Gastroesophageal sphincter (tissue), 3 donors: ENCODE measurements around the gene TENM3.

ENCODE experiments used
- EP300 ChIP-seq: sonication (generic); formaldehyde crosslinking; IDR thresholded peaks from one replicate; pipeline ENCODE4 v1.6.1; 2017; ENCODE audit warnings: antibody characterized with exemption, mild to moderate bottlenecking
- POLR2A ChIP-seq, 2 donors: fragments of 450-650 bp; IDR thresholded peaks; one replicate each; pipeline ENCODE4 v1.6.1; 2017; ENCODE audit warnings: antibody characterized with exemption in 2 of 2, mild to moderate bottlenecking in 2 of 2, moderate library complexity in 1 of 2
- TF ChIP-seq, protein P1 (sequence below), 4 experiments: fragments of 200-600 bp in 2 of 4; fragments of 450-650 bp in 2 of 4; sonication (generic) in 1 of 4; IDR thresholded peaks; one replicate each; pipeline ENCODE4 v1.5.1; 2017 to 2019; ENCODE audit warnings: antibody characterized with exemption in 4 of 4, mild to moderate bottlenecking in 2 of 4, moderate library complexity in 2 of 4

DNA sequence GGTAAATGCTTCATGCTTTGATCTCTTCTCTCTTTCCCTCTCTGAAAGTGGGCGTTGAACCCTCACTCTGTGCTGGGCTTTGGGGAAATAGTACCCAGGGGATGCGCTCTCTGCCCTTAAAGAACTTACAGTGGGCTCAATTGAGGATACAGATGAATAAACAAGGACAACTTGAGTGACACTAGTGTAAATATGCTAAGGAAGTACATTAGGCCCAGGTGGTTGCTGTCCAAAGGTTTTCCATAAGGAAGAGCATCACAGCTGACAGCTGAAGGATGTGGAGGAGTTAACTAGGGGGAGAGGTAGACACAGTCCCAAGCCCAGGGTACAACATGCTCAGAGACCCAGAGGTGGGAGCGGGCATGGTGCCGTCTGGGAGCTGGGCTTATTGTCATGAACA is 49.4 kb downstream of the TENM3 start:
- no peak for TF ChIP-seq EP300
- TF ChIP-seq, protein P1, sequence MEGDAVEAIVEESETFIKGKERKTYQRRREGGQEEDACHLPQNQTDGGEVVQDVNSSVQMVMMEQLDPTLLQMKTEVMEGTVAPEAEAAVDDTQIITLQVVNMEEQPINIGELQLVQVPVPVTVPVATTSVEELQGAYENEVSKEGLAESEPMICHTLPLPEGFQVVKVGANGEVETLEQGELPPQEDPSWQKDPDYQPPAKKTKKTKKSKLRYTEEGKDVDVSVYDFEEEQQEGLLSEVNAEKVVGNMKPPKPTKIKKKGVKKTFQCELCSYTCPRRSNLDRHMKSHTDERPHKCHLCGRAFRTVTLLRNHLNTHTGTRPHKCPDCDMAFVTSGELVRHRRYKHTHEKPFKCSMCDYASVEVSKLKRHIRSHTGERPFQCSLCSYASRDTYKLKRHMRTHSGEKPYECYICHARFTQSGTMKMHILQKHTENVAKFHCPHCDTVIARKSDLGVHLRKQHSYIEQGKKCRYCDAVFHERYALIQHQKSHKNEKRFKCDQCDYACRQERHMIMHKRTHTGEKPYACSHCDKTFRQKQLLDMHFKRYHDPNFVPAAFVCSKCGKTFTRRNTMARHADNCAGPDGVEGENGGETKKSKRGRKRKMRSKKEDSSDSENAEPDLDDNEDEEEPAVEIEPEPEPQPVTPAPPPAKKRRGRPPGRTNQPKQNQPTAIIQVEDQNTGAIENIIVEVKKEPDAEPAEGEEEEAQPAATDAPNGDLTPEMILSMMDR (IDR thresholded peaks at IDR 0.05): no peak
- no peak for TF ChIP-seq POLR2A (IDR thresholded peaks at IDR 0.05)
